Measurements from ENCODE around the gene CHCHD6.

GRCh38 chr3:126699011-126699410, 5.0 kb upstream of the CHCHD6 start:
- TF ChIP-seq POLR2A (IDR thresholded peaks at IDR 0.05; ENCODE audit: low read length) (no peak), GATA1 (IDR thresholded peaks at IDR 0.05; ENCODE audit: low read depth, low read length) (no peak)

Measured in erythroblast (primary cell).